HCT116 (cell line): ENCODE measurements around the gene CD164L2. TPM values are rescaled to one million over a fixed set of nuclear protein-coding genes. Genes with fewer than 3 reads are reported as not detected.

Source experiments
- ATAC-seq: fragments of 200-7000 bp; cut with Tn5 transposase; 2 replicates; pipeline ENCODE4 v1.9.1; 2020; ENCODE audit warnings: mild to moderate bottlenecking, moderate library complexity
- BruUV-seq: library from RNA; stranded (reverse); fragments of 400-500 nt; replicated peaks from 2 replicates; lab custom pipeline; 2021; lab: Mats Ljungman, UMichigan
- CTCF ChIA-PET: fragments of 300-600 bp; sonication (Branson Sonifier 250); formaldehyde crosslinking; loops from one replicate; lab custom pipeline; 2021; ENCODE audit warnings: antibody characterized with exemption; lab: Charles Lee
- POLR2A ChIA-PET: fragments of 300-600, 350-600 bp; sonication (Branson Sonifier 250); formaldehyde crosslinking; loops from one replicate; lab custom pipeline; 2021; ENCODE audit warnings: antibody characterized with exemption; lab: Charles Lee
- RAD21 ChIA-PET, 2 experiments: fragments of 300-600 bp; sonication (Branson Sonifier 250); formaldehyde crosslinking; loops; one replicate each; lab custom pipeline; 2023; ENCODE audit warnings: low total read pairs in 2 of 2; ENCODE audit not compliant: uncharacterized antibody in 2 of 2, unreplicated experiment in 2 of 2, low non-redundant PET in 1 of 2; lab: Charles Lee
- DNase-seq: peaks from one replicate; pipeline ENCODE4 v3.0.0-alpha.2; 2010; ENCODE audit warnings: low read depth, low spot score
- H2AFZ ChIP-seq: fragments of 200-600 bp; shearing (Covaris generic), sonication (generic); 2 replicates; pipeline ENCODE4 v1.6.1; 2017; ENCODE audit warnings: low read depth, mixed run types, mixed read lengths, antibody characterized with exemption, low read length; ENCODE audit not compliant: poor library complexity, severe bottlenecking
- H3K27ac ChIP-seq: 2 replicates; pipeline ENCODE4 v1.5.1; 2012; ENCODE audit warnings: low read depth, low read length
- H3K27me3 ChIP-seq: fragments of 200-600 bp; sonication (generic); 2 replicates; pipeline ENCODE4 v1.6.1; 2016; ENCODE audit warnings: mixed run types, low read length, mixed read lengths; ENCODE audit not compliant: insufficient read depth
- H3K36me3 ChIP-seq, 2 experiments: fragments of 200-500 bp in 1 of 2; fragments of 200-600 bp in 1 of 2; sonication (Bioruptor generic) in 1 of 2; sonication (generic) in 1 of 2; 2 replicates each; pipeline versions ENCODE4 v1.5.1 to v1.6.1; 2014 to 2016; ENCODE audit warnings: low read length in 2 of 2, inconsistent platforms in 1 of 2, mixed read lengths in 1 of 2, mixed run types in 1 of 2; ENCODE audit not compliant: insufficient read depth in 2 of 2, control insufficient read depth in 1 of 2
- H3K4me1 ChIP-seq, 2 experiments: fragments of 200-600 bp in 1 of 2; sonication (generic) in 1 of 2; 2 replicates each; pipeline versions ENCODE4 v1.5.1 to v1.6.1; 2012 to 2017; ENCODE audit warnings: low read length in 2 of 2, inconsistent platforms in 1 of 2, mild to moderate bottlenecking in 1 of 2, mixed read lengths in 1 of 2, mixed run types in 1 of 2, moderate library complexity in 1 of 2; ENCODE audit not compliant: insufficient read depth in 2 of 2, control insufficient read depth in 1 of 2
- H3K4me2 ChIP-seq: fragments of 200-600 bp; sonication (generic); 2 replicates; pipeline ENCODE4 v1.6.1; 2017; ENCODE audit warnings: mixed run types, low read length, mixed read lengths
- H3K4me3 ChIP-seq, 2 experiments: fragments of 200-600 bp in 1 of 2; sonication (generic) in 1 of 2; replicated peaks in 1 of 2; 2 replicates each; pipeline ENCODE4 v1.5.1; 2011 to 2016; ENCODE audit warnings: low read length in 2 of 2, control low read depth in 1 of 2, low read depth in 1 of 2, mild to moderate bottlenecking in 1 of 2, mixed read lengths in 1 of 2, mixed run types in 1 of 2
- H3K79me2 ChIP-seq: fragments of 200-600 bp; sonication (generic); 2 replicates; pipeline ENCODE4 v1.6.1; 2017; ENCODE audit warnings: mild to moderate bottlenecking, mixed run types, low read length, moderate library complexity, mixed read lengths; ENCODE audit not compliant: insufficient read depth
- H3K9ac ChIP-seq: fragments of 200-600 bp; sonication (generic); 2 replicates; pipeline ENCODE4 v1.6.1; 2016; ENCODE audit warnings: low read length, mixed read lengths
- H3K9me2 ChIP-seq: fragments of 200-600 bp; sonication (generic), shearing (Covaris generic); 2 replicates; pipeline ENCODE4 v1.6.1; 2017; ENCODE audit warnings: mixed run types, mild to moderate bottlenecking, moderate library complexity; ENCODE audit not compliant: insufficient read depth
- H3K9me3 ChIP-seq, 2 experiments: fragments of 200-500 bp in 1 of 2; fragments of 200-600 bp in 1 of 2; sonication (Bioruptor generic) in 1 of 2; sonication (generic) in 1 of 2; 2 replicates each; pipeline ENCODE4 v1.6.1; 2014 to 2017; ENCODE audit warnings: low read length in 2 of 2, mixed read lengths in 2 of 2, inconsistent platforms in 1 of 2, low read depth in 1 of 2, mild to moderate bottlenecking in 1 of 2, mixed run types in 1 of 2, moderate library complexity in 1 of 2; ENCODE audit not compliant: control insufficient read depth in 1 of 2, insufficient read depth in 1 of 2
- H4K20me1 ChIP-seq: fragments of 200-600 bp; sonication (generic), shearing (Covaris generic); 2 replicates; pipeline ENCODE4 v1.6.1; 2017; ENCODE audit warnings: mixed run types, mild to moderate bottlenecking, moderate library complexity; ENCODE audit not compliant: insufficient read depth
- ATF3 ChIP-seq: IDR thresholded peaks from 2 replicates; pipeline ENCODE4 v1.6.1; 2012
- CEBPB ChIP-seq: IDR thresholded peaks from 2 replicates; pipeline ENCODE4 v1.6.1; 2012; ENCODE audit warnings: low read depth
- CTCF ChIP-seq, 3 experiments: fragments of 200-600 bp in 1 of 3; sonication (generic) in 1 of 3; IDR thresholded peaks in 2 of 3; conservative IDR thresholded peaks in 1 of 3; 2 replicates each; pipeline ENCODE4 v1.5.1; 2012 to 2017; ENCODE audit warnings: low read depth in 2 of 3, low read length in 2 of 3, antibody characterized with exemption in 1 of 3, borderline replicate concordance in 1 of 3, control low read depth in 1 of 3, mild to moderate bottlenecking in 1 of 3, mixed read lengths in 1 of 3, mixed run types in 1 of 3, moderate library complexity in 1 of 3; ENCODE audit not compliant: insufficient read depth in 1 of 3
- EGR1 ChIP-seq: IDR thresholded peaks from 2 replicates; pipeline ENCODE4 v1.6.1; 2012; ENCODE audit warnings: low read depth
- EZH2 ChIP-seq: fragments of 200-600 bp; sonication (generic); IDR thresholded peaks from 2 replicates; pipeline ENCODE4 v1.6.1; 2017; ENCODE audit warnings: antibody characterized with exemption, mixed run types
- JUND ChIP-seq: IDR thresholded peaks from 2 replicates; pipeline ENCODE4 v1.6.1; 2012
- POLR2A ChIP-seq: IDR thresholded peaks from 2 replicates; pipeline ENCODE4 v1.7.0; 2011; ENCODE audit warnings: borderline replicate concordance; ENCODE audit not compliant: insufficient read depth, insufficient read length; ENCODE audit errors: extremely low read depth
- POLR2AphosphoS5 ChIP-seq: IDR thresholded peaks from 2 replicates; pipeline ENCODE4 v1.6.1; 2011; ENCODE audit warnings: mild to moderate bottlenecking, low read depth, low read length, moderate library complexity
- RAD21 ChIP-seq: IDR thresholded peaks from 2 replicates; pipeline ENCODE4 v1.6.1; 2012; ENCODE audit warnings: low read depth, mild to moderate bottlenecking
- REST ChIP-seq: IDR thresholded peaks from 2 replicates; pipeline ENCODE4 v1.6.1; 2012; ENCODE audit warnings: low read depth
- SIN3A ChIP-seq: IDR thresholded peaks from 2 replicates; pipeline ENCODE4 v1.6.1; 2012; ENCODE audit warnings: low read depth
- SRF ChIP-seq: IDR thresholded peaks from 2 replicates; pipeline ENCODE4 v1.6.1; 2012; ENCODE audit warnings: low read depth
- TCF7L2 ChIP-seq: IDR thresholded peaks from 2 replicates; pipeline ENCODE4 v1.7.0; 2011; ENCODE audit warnings: borderline replicate concordance, inconsistent platforms; ENCODE audit not compliant: insufficient read depth, insufficient read length; ENCODE audit errors: extremely low read depth
- YY1 ChIP-seq: IDR thresholded peaks from 2 replicates; pipeline ENCODE4 v1.6.1; 2011; ENCODE audit warnings: low read length, low read depth, moderate library complexity, mild to moderate bottlenecking; ENCODE audit not compliant: insufficient replicate concordance; ENCODE audit errors: extremely low read depth
- ZBTB33 ChIP-seq: IDR thresholded peaks from 2 replicates; pipeline ENCODE4 v1.6.1; 2011; ENCODE audit warnings: mild to moderate bottlenecking, low read length, moderate library complexity; ENCODE audit not compliant: insufficient replicate concordance; ENCODE audit errors: extremely low read depth
- ZFX ChIP-seq: fragments of 450-650 bp; IDR thresholded peaks from 2 replicates; pipeline ENCODE4 v1.6.1; 2017
- ZNF274 ChIP-seq: fragments of 200-500 bp; sonication (Bioruptor generic); IDR thresholded peaks from 2 replicates; pipeline ENCODE4 v1.6.1; 2014; ENCODE audit warnings: mild to moderate bottlenecking, low read depth, low read length, inconsistent platforms
- intact Hi-C: fragments of 100-400 bp; cut with micrococcal nuclease; formaldehyde crosslinking; loops from 2 replicates; pipeline ENCODE4 v1.10.0; 2022
- total RNA-seq: library from RNA; stranded (reverse); gene quantifications from one replicate; pipeline ENCODE4 v1.2.1, GENCODE V29; 2021; ENCODE audit not compliant: unreplicated experiment

CD164L2 gene
- total RNA-seq, 1 experiment from 2014 or later = 11.6 TPM

- Histone ChIP-seq H3K9me3 (no peaks in the 10 kb centered on the region), H3K27ac (peak overlapping the region; percentile 88), H3K79me2 (peaks cover 25% of the 10 kb centered on the region), H3K4me1 (peaks cover 17 to 40% of the 10 kb centered on the region in 2 experiments), H3K36me3 (peaks cover 0 to 12% of the 10 kb centered on the region in 2 experiments; a peak in 1 of 4 replicates), H3K9ac (no peak overlapping the region), H3K9me2 (no peaks in the 10 kb centered on the region), H2AFZ (no peak overlapping the region), H3K4me3 (no peak overlapping the region), H3K27me3 (no peaks in the 10 kb centered on the region), H3K4me2 (peak overlapping the region; percentile 86), H4K20me1 (no peaks in the 10 kb centered on the region)
- ChIA-PET CTCF (interaction anchor here (0.6 to 4.2 kb wide), 10 partner anchors 11 to 350 kb away, joined by 3 to 65 read pairs (median 9); partner anchors contain the start of gene CD164L2), RAD21 (interaction anchor here in 1 of 2 experiments (1.7 to 1.8 kb wide), 2 partner anchors 93 to 98 kb away, joined by 5 to 6 read pairs; no protein-coding TSS in a partner anchor), POLR2A (no interaction called here)
- BruUV-seq = no TSS peak
- no peak for TF ChIP-seq POLR2AphosphoS5
- TF ChIP-seq EGR1 = no peak
- TF ChIP-seq ZNF274 = no peak
- no peak for TF ChIP-seq POLR2A
- no peak for TF ChIP-seq SRF
- TF ChIP-seq JUND = no peak
- TF ChIP-seq CEBPB = no peak
- no peak for TF ChIP-seq TCF7L2
- no peak for TF ChIP-seq SIN3A
- no peak for TF ChIP-seq RAD21
- TF ChIP-seq REST = no peak
- TF ChIP-seq YY1 = no peak
- no peak for TF ChIP-seq EZH2
- no peak for TF ChIP-seq ZBTB33
- TF ChIP-seq ATF3 = no peak
- TF ChIP-seq CTCF (IDR thresholded peaks at IDR 0.05 in 2 of 3, conservative IDR thresholded peaks at IDR 0.05 in 1 of 3; ENCODE audit: borderline replicate concordance in 1 of 3, insufficient read depth in 1 of 3, low read depth in 2 of 3, low read length in 2 of 3) = no peak
- TF ChIP-seq ZFX = no peak
- ATAC-seq (no peak), DNase-seq (no peak)
- intact Hi-C loops = loop anchor here (2.0 kb wide), 1 partner anchor 213 kb away; no protein-coding TSS in a partner anchor
Measured at GRCh38 chr1:27394282-27394658, 11.1 kb upstream of the CD164L2 start.
